GM23338 (cell line): ENCODE measurements around the gene CEACAM7. TPM values are rescaled to one million over a fixed set of nuclear protein-coding genes. Genes with fewer than 3 reads are reported as not detected.

Experiments used
- ATAC-seq: fragments of 200-7000 bp; cut with Tn5 transposase; 3 replicates; pipeline ENCODE4 v1.9.1; 2020
- DNase-seq: peaks from one replicate; pipeline ENCODE4 v3.0.0-alpha.2; 2015; ENCODE audit warnings: low spot score
- H2AFZ ChIP-seq: fragments of 200-600 bp; sonication (generic); 2 replicates; pipeline ENCODE4 v1.8.0; 2016; ENCODE audit warnings: antibody characterized with exemption, mild to moderate bottlenecking, moderate library complexity
- H3F3A ChIP-seq: fragments of 200-600 bp; sonication (generic); replicated peaks from 2 replicates; pipeline ENCODE4 v1.8.0; 2017; ENCODE audit warnings: antibody characterized with exemption, mixed run types, low read depth
- H3K27ac ChIP-seq: fragments of 200-600 bp; sonication (generic); 2 replicates; pipeline ENCODE4 v1.6.1; 2016; ENCODE audit warnings: low read depth
- H3K27me3 ChIP-seq: fragments of 200-600 bp; sonication (generic); 2 replicates; pipeline ENCODE4 v1.8.0; 2016; ENCODE audit warnings: mild to moderate bottlenecking, mixed run types, moderate library complexity; ENCODE audit not compliant: insufficient read depth
- H3K36me3 ChIP-seq: fragments of 200-600 bp; sonication (generic); 2 replicates; pipeline ENCODE4 v1.8.0; 2016; ENCODE audit warnings: mild to moderate bottlenecking; ENCODE audit not compliant: insufficient read depth
- H3K4me1 ChIP-seq: fragments of 200-600 bp; sonication (generic); 2 replicates; pipeline ENCODE4 v1.8.0; 2016; ENCODE audit warnings: mild to moderate bottlenecking, moderate library complexity; ENCODE audit not compliant: insufficient read depth
- H3K4me2 ChIP-seq: fragments of 200-600 bp; sonication (generic); 2 replicates; pipeline ENCODE4 v1.7.1; 2017; ENCODE audit warnings: mixed run types
- H3K4me3 ChIP-seq: fragments of 200-600 bp; sonication (generic); 2 replicates; pipeline ENCODE4 v1.6.1; 2016; ENCODE audit warnings: mixed run types
- H3K79me2 ChIP-seq: fragments of 200-600 bp; sonication (generic); replicated peaks from 2 replicates; pipeline ENCODE4 v1.8.0; 2017; ENCODE audit warnings: mild to moderate bottlenecking; ENCODE audit not compliant: insufficient read depth
- H3K9me2 ChIP-seq: fragments of 200-600 bp; sonication (generic); 2 replicates; pipeline ENCODE4 v1.8.0; 2017; ENCODE audit not compliant: insufficient read depth
- H4K20me1 ChIP-seq: fragments of 200-600 bp; sonication (generic); replicated peaks from 2 replicates; pipeline ENCODE4 v1.8.0; 2017; ENCODE audit warnings: mild to moderate bottlenecking; ENCODE audit not compliant: insufficient read depth
- H3K27ac Mint-ChIP-seq: 2 replicates; pipeline ENCODE4 v1.8.0; 2020; ENCODE audit warnings: inconsistent platforms, mild to moderate bottlenecking, moderate library complexity, mixed read lengths
- H3K27me3 Mint-ChIP-seq: 3 replicates; pipeline ENCODE4 v1.8.0; 2022; ENCODE audit warnings: low read depth, mild to moderate bottlenecking, moderate library complexity, mixed read lengths, inconsistent platforms; ENCODE audit not compliant: insufficient read depth, poor library complexity
- H3K36me3 Mint-ChIP-seq: 3 replicates; pipeline ENCODE4 v1.8.0; 2021; ENCODE audit warnings: low read depth, mild to moderate bottlenecking, inconsistent platforms, moderate library complexity, mixed read lengths
- H3K4me1 Mint-ChIP-seq: 3 replicates; pipeline ENCODE4 v1.8.0; 2020; ENCODE audit warnings: mild to moderate bottlenecking, inconsistent platforms, mixed read lengths
- H3K4me3 Mint-ChIP-seq: 3 replicates; pipeline ENCODE4 v1.8.0; 2021; ENCODE audit warnings: moderate library complexity, mild to moderate bottlenecking, inconsistent platforms, mixed read lengths
- H3K9me3 Mint-ChIP-seq: 3 replicates; pipeline ENCODE4 v1.8.0; 2020; ENCODE audit warnings: moderate library complexity, mild to moderate bottlenecking, inconsistent platforms, mixed read lengths
- CREB1 ChIP-seq: fragments of 250-450 bp; sonication (Bioruptor Pico); IDR thresholded peaks from 2 replicates; pipeline ENCODE4 v1.5.0; 2020; ENCODE audit warnings: low read depth, mild to moderate bottlenecking, moderate library complexity
- CTCF ChIP-seq, 2 experiments: fragments of 200-600 bp in 1 of 2; sonication (generic) in 1 of 2; conservative IDR thresholded peaks; 2 replicates each; pipeline versions ENCODE4 v1.5.1 to v1.6.1; 2016 to 2017; ENCODE audit warnings: antibody characterized with exemption in 2 of 2, low read depth in 2 of 2, mild to moderate bottlenecking in 2 of 2, moderate library complexity in 1 of 2
- EZH2 ChIP-seq: fragments of 200-600 bp; sonication (generic); IDR thresholded peaks from one replicate; pipeline ENCODE4 v1.8.0; 2017; ENCODE audit warnings: antibody characterized with exemption, mild to moderate bottlenecking, low read depth; ENCODE audit not compliant: unreplicated experiment
- EZH2phosphoT487 ChIP-seq: fragments of 200-600 bp; sonication (generic); IDR thresholded peaks from one replicate; pipeline ENCODE4 v1.8.1; 2018; ENCODE audit warnings: antibody characterized with exemption; ENCODE audit not compliant: unreplicated experiment
- JUNB ChIP-seq: IDR thresholded peaks from one replicate; pipeline ENCODE4 v1.6.1; 2016; ENCODE audit warnings: antibody characterized with exemption; ENCODE audit not compliant: unreplicated experiment
- NANOG ChIP-seq: IDR thresholded peaks from 2 replicates; pipeline ENCODE4 v1.6.1; 2016; ENCODE audit warnings: antibody characterized with exemption, borderline replicate concordance
- POLR2AphosphoS5 ChIP-seq: IDR thresholded peaks from 2 replicates; pipeline ENCODE4 v1.6.1; 2016; ENCODE audit warnings: antibody characterized with exemption, low read depth
- REST ChIP-seq: IDR thresholded peaks from one replicate; pipeline ENCODE4 v1.6.1; 2018; ENCODE audit warnings: antibody characterized with exemption; ENCODE audit not compliant: unreplicated experiment
- STAT1 ChIP-seq: IDR thresholded peaks from one replicate; pipeline ENCODE4 v1.6.1; 2016; ENCODE audit warnings: antibody characterized with exemption; ENCODE audit not compliant: unreplicated experiment
- ZNF114 ChIP-seq: fragments of 250-450 bp; sonication (Bioruptor Pico); IDR thresholded peaks from 2 replicates; pipeline ENCODE4 v1.5.0; 2020; ENCODE audit warnings: mild to moderate bottlenecking, moderate library complexity
- ZNF331 ChIP-seq: fragments of 250-450 bp; sonication (Bioruptor Pico); IDR thresholded peaks from 2 replicates; pipeline ENCODE4 v1.5.0; 2020; ENCODE audit warnings: low read depth, mild to moderate bottlenecking, moderate library complexity
- ZNF462 ChIP-seq: fragments of 250-450 bp; sonication (Bioruptor Pico); IDR thresholded peaks from 2 replicates; pipeline ENCODE4 v1.5.0; 2020; ENCODE audit warnings: mild to moderate bottlenecking, moderate library complexity
- polyA plus RNA-seq: library from polyadenylated mRNA; unstranded; fragments of >200 nt; fragmentation: Nextera tagmentation; extraction: Ambion mirVana; gene quantifications from 2 replicates; pipeline ENCODE4 v1.2.1, GENCODE V29; 2016
- total RNA-seq: library from RNA; depleted of rRNA; stranded (reverse); fragments of >200 nt; shearing (Covaris generic); gene quantifications from 2 replicates; pipeline ENCODE4 v1.2.3, GENCODE V29; 2014

Gene CEACAM7
- total and polyA plus RNA-seq, 2 experiments from 2014 or later = 0.24 TPM; not detected in 1

- TF ChIP-seq EZH2 (no peak), CTCF (conservative IDR thresholded peaks at IDR 0.05; ENCODE audit: low read depth in 2 of 2) (no peak), ZNF331 (CRISPR knock-in tag) (no peak)
These were observed 63.6 kb downstream of the CEACAM7 start (continued) for GRCh38 chr19:41624515-41624914.

- Histone ChIP-seq H3K36me3 (no peaks in the 10 kb centered on the region), H4K20me1 (no peaks in the 10 kb centered on the region), H3K4me1 (no peaks in the 10 kb centered on the region), H3K79me2 (no peaks in the 10 kb centered on the region), H3K27me3 (no peaks in the 10 kb centered on the region), H2AFZ (no peak overlapping the region), H3F3A (no peaks in the 10 kb centered on the region), H3K4me2 (no peak overlapping the region), H3K9me2 (no peaks in the 10 kb centered on the region), H3K4me3 (no peak overlapping the region), H3K27ac (no peak overlapping the region)
- Mint-ChIP-seq H3K9me3 (no peaks in the 10 kb centered on the region), H3K27ac (no peak overlapping the region), H3K4me1 (no peaks in the 10 kb centered on the region), H3K4me3 (no peak overlapping the region), H3K36me3 (no peaks in the 10 kb centered on the region), H3K27me3 (peaks cover 18% of the 10 kb centered on the region)
- ATAC-seq = no peak
- no peak for DNase-seq
- TF ChIP-seq JUNB (no peak), EZH2phosphoT487 (no peak), NANOG (no peak), CREB1 (CRISPR knock-in tag) (no peak), ZNF331 (CRISPR knock-in tag) (no peak), STAT1 (no peak), CTCF (conservative IDR thresholded peaks at IDR 0.05; ENCODE audit: low read depth in 2 of 2) (no peak), ZNF462 (no peak), EZH2 (no peak), REST (no peak), ZNF114 (no peak), POLR2AphosphoS5 (no peak)
These were observed 64.7 kb downstream of the CEACAM7 start for GRCh38 chr19:41623360-41623759.
